Measurements from ENCODE around the gene MRGPRX2.
A peak's percentile ranks its signal among the peaks of the same experiment; 100 is the strongest.

The MRGPRX2 gene

GRCh38 chr11:19075636-19076035, 15.1 kb upstream of the MRGPRX2 start:
- no peak for DNase-seq (ENCODE audit: low spot score)

- no peak for DNase-seq (ENCODE audit: low spot score)
These were observed 13.2 kb upstream of the MRGPRX2 start for GRCh38 chr11:19073454-19074415.

GRCh38 chr11:19072464-19072863, 11.9 kb upstream of the MRGPRX2 start:
- no peak for DNase-seq (ENCODE audit: low spot score)

GRCh38 chr11:19071255-19071654, 10.7 kb upstream of the MRGPRX2 start:
- peak; percentile 71 for DNase-seq (ENCODE audit: low spot score)

GRCh38 chr11:19059833-19060232, 684 bp downstream of the MRGPRX2 start:
- no peak for DNase-seq (ENCODE audit: low spot score)

- DNase-seq (ENCODE audit: low spot score): no peak
These were observed 4.6 kb downstream of the MRGPRX2 start for GRCh38 chr11:19055905-19056304.

- no peak for DNase-seq (ENCODE audit: low spot score)
These were observed 5.5 kb downstream of the MRGPRX2 start for GRCh38 chr11:19055016-19055415.

- no peak for DNase-seq (ENCODE audit: low spot score)
These were observed 6.6 kb downstream of the MRGPRX2 start for GRCh38 chr11:19053909-19054308.

GRCh38 chr11:19050281-19050680, 10.2 kb downstream of the MRGPRX2 start:
- DNase-seq (ENCODE audit: low spot score): no peak

- DNase-seq (ENCODE audit: low spot score): no peak
These were observed 11.2 kb downstream of the MRGPRX2 start for GRCh38 chr11:19049351-19049750.

- DNase-seq (ENCODE audit: low spot score): no peak
These were observed 20.5 kb downstream of the MRGPRX2 start for GRCh38 chr11:19040051-19040450.

- DNase-seq (ENCODE audit: low spot score): no peak
These were observed 21.1 kb downstream of the MRGPRX2 start for GRCh38 chr11:19039409-19039808.

GRCh38 chr11:19032990-19033389, 27.5 kb downstream of the MRGPRX2 start:
- no peak for DNase-seq (ENCODE audit: low spot score)

- no peak for DNase-seq (ENCODE audit: low spot score)
These were observed 32.5 kb downstream of the MRGPRX2 start for GRCh38 chr11:19027829-19028595.

GRCh38 chr11:19026862-19027261, 33.7 kb downstream of the MRGPRX2 start:
- no peak for DNase-seq (ENCODE audit: low spot score)

GRCh38 chr11:19025481-19026406, 34.8 kb downstream of the MRGPRX2 start:
- DNase-seq (ENCODE audit: low spot score): no peak

GRCh38 chr11:19020831-19021230, 39.7 kb downstream of the MRGPRX2 start:
- DNase-seq (ENCODE audit: low spot score): no peak

GRCh38 chr11:19018901-19019300, 41.6 kb downstream of the MRGPRX2 start:
- DNase-seq (ENCODE audit: low spot score): no peak

- no peak for DNase-seq (ENCODE audit: low spot score)
These were observed 47.2 kb downstream of the MRGPRX2 start for GRCh38 chr11:19013181-19013857.

GRCh38 chr11:19012636-19013035, 47.9 kb downstream of the MRGPRX2 start:
- DNase-seq (ENCODE audit: low spot score): no peak

Measured in pons (tissue), 1 donor.